Globus pallidus (tissue), 1 donor: ENCODE data around the gene TGFB1I1.

ENCODE experiments used
- DNase-seq: peaks from one replicate; pipeline ENCODE4 v3.0.0-alpha.2; 2015; ENCODE audit warnings: low spot score

TGFB1I1 gene

DNA sequence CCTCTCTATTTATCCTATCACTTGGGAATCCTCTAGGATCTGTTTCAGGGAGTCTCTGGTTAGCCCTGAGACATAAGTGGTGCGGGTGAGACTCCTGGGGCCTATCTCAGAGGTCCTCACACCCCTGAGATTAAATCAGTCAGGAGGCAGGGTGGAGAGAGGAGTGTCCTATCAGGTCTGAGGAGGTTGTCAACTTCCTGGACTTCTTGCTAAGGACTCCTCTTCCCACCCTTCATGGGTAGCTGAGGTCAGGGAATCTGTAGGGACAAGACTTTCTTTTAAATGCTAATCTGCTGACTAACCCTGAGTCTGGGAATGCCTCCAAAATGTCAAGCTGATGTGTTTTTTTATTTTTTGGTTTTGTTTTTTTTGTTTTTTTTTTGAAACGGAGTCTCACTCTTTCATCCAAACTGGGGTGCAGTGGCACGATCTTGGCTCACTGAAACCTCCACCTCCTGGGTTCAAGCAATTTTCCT is 19.3 kb upstream of the TGFB1I1 start:
- peak; percentile 35 for DNase-seq

DNA sequence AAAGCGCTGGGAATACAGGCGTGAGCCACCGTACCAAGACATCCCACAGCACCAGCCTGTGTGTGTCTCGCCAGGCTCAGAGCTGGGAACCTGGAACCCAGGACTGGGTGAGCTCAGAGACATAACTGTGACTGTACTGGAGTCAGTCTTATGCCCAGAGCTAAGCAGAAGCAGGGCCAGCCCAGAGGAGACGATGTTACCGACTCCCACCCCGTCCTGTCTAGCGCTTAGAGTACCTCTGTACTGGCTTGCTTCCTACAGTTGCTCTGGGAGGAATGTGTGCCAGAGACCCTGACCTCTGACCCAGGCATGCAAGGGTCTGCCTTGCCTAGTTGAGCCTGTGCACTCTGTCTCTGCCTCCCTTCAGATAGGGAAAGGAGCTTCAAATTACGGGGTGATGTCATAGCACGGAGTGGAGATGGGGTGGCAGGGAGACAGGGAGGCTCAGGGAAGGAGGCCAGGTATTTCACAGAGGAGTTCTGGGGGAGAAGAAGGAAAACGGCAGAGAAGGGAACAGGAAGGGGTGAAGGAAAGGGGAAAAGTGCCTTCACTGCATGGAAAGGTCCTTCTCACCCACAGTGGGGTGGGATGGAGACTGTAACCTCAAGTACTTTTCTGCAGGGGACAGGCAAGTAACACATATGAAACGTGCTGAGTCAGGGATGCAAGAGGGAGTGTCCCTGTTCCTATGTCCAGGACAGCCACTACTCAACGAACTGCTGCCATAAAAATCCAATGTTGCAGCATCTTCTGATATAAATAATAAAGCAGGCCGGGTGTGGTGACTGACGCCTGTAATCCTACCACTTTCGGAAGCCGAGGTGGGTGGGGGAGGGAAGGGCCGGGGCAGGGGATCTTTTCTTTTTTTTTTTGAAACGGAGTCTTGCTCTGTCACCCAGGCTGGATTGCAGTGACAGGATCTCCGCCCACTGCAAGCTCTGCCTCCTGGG is 18.4 kb upstream of the TGFB1I1 start:
- DNase-seq = no peak

DNA sequence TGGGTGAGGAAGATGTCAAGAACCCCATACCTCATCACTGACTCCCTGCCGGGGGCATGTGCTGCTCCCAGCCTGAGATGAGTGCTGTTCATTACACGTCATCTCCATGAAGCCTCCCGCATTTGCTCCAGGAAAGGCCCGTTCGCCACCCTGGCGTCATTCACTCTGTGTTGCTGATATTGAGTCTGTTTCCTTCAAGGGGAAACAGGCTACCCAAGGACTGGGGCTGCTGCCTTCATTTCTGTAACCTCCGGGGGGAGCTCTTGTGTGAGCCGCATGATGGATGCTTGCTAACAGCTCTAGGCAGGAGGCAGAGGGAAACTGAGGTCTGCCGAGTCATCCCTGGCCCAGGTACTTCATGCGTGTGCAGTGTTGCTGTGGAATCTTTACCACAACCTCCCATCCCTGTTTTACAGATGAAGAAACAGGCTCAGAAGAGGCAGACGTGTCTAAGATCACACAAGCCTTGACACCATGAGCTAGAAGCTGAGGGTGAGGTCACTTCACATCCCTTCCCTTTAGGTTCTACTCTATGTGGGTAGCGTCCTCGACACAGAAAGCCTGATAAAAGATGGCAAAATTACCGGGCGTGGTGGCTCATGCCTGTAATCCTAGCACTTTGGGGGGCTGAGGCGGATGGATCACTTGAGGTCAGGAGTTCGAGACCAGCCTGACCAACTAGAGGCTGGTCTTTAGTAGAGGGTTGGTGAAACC is 16.2 kb upstream of the TGFB1I1 start:
- DNase-seq = no peak

DNA sequence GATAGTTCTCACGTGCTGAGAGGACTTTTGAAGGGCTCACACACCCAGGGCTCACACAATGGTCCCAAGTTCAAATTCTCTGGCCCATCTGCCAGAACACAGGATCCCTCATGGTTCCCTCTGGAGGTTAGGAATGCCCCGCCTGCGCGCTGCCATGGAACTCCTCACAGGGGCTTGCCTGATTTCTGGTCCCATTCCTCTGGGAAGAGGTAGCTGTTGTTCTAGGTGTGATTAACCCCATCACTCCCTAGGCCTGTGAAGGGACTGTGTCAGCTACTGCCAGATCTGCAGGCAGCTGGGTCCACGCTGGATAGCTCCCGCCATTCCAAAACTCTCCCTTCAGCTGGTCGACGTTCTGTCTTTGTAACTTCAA is 15.0 kb upstream of the TGFB1I1 start:
- no peak for DNase-seq

DNA sequence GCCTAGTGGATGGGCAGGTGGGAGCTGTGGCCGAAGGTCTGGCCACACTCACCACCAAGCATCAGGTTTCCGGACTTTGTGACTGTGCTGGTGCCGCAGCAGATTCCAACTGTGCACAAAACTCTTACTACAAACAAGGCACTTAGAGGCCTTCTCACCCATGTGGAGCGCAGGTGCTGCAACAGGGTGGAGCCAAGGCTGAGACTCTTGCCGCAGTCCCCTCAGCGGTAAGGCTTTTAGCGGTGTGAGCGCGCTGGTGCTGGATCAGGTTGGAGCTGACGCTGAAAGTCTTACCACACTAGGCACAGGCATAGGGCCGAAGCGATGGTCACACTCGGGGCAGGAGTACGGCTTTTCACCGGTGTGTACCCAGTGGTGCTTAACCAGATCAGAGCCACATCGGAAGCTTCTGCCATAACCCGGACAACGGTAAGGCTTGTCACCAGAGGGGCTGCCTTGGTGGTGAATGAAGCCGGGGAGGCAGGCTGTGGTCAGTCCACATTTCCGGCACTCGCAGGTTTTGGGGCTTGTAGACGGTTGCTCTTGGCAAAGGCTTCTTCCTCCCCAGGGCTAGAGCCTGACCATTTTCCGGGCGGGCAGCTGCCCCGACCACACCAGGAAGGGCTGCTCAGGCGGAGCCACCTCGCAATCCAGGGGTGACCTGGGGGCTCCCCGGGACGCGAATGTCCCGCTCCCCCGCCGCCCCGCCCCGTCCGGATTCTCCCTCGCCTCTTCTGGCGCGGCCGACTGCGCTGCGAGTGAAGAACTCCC is 13.7 kb upstream of the TGFB1I1 start:
- DNase-seq = peak; percentile 23

DNA sequence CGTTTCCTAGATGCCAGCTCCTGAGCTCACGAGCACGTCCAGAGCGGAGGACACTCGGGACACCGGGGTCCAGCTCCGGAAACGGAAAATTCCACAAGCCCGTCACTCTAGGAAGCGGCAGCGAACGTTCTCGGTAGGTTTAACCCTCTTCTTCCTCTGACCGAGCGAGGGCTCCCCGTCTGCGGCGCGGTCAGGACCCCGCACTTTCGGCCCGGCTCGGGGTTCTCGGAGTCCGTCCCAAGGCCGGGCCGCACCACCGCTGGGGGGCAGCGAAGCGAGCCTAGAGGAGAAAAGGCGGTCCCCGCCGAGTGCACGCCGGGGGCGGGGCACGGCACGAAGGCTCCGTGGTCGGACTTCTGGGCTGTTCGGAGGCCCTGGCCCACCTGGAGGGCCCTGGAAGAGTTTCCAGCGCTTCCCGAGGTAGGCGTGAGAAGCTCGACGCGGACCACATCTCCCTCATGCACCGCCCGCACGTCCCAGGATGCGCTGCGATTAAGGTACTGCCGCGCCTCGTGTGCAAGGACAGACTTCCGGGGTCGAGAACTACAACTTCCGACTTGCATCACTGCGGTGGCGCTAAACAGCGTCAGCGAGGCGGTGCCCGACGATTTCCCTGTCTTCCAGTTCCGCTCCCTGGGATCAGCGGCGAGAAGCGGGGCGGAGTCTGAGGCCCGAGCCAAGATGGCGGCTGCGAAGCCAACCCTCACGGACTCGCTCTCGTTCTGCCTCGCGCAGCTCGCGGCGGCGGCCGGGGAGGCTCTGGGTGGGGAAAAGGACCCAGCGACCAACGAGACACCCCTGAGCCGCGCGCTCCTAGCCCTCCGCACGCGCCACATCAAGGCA is 12.9 kb upstream of the TGFB1I1 start, which contains the start of gene ARMC5:
Gene ARMC5, plus strand, starts transcription at position 658 of the 843 bp plus-strand sequence. Its CDS starts 24 bp downstream, at position 682.
- DNase-seq = peak; percentile 99

DNA sequence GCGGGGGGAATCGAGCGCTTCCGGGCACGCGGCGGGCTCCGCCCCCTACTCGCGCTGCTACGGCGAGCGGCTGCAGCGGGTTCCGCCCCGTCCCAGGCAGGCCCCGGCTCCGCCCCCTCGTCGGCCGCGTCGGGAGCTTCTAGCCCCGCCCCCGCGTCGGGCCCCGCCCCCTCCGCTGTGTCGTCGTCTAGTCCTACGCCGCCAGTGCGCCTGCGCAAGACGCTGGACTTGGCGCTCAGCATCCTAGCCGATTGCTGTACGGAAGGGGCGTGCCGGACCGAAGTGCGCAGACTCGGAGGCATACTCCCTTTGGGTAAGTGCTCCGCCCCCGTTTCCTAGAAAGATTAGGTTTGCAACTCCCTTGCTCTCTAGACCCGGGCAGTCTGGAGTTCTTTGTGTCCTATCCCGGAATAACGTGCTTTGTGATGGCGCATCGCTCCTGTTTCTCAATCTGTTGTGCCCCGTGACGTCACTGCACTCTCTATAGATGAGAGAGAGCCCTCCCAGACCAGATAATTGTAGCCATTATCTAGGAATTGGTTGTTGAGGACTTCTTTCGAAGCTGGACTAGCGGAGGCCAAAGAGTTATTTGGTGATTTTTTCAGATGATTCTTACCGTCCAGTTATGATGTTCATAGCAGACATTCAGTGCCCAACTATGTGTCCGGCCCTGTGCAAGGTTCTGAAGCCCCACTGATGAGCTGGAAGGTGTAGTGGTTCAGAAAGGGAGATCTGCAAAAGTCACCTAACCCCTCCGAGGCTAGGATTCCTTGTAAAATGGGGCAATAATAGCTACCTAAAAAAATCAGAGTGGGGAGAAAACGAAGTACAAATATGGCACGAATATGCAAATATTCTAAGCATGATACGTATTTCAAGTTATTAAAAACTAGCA is 12.0 kb upstream of the TGFB1I1 start:
- peak; percentile 100 for DNase-seq

DNA sequence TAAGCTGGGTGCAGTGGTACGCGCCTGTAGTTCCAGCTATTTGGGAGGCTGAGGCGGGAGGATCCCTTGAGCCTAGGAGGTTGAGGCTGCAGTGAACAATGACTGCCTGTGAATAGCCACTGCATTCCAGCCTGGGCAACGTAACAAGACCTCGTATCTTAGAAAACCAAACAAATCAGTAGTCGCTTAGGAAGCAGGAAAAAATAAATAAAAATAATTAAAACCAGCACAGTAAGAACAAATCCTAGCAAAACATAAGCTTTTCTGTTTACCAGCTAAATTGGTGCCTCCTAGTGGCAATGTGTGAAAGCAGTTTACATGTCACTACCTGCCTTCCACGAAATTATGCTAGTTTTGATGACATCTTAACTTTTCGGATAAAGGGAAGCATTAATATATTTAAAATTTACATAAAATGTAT is 11.4 kb upstream of the TGFB1I1 start:
- peak; percentile 30 for DNase-seq

DNA sequence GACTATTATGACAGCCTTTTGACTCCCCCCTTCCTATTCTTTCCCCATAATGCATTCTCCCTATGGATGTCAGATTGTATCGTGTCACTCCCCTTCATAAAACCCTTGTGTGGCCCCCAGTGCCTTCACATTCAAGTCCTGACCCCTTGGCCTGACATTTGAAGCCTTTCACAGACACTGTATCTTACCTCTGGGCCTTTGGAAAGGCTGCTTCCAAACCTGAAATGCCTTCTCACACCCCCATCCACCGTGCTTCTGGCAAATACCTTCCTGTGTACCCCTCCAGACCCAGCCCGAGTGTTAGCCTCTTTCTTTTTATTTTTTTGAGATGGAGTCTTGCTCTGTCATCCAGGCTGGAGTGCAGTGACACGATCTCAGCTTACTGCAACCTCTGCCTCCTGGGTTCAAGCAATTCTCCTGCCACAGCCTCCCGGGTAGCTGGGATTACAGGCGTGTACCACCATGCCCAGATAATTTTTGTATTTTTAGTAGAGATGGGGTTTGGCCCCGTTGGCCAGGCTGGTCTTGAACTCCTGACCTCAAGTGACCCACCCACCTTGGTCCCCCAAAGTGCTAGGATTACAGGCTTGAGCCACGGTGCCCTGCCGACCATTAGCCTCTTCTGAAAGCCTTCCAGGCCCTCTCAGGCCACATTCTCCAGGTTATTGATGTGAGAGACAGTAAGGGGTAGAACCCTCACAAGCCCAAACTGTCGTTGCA is 10.6 kb upstream of the TGFB1I1 start:
- no peak for DNase-seq

DNA sequence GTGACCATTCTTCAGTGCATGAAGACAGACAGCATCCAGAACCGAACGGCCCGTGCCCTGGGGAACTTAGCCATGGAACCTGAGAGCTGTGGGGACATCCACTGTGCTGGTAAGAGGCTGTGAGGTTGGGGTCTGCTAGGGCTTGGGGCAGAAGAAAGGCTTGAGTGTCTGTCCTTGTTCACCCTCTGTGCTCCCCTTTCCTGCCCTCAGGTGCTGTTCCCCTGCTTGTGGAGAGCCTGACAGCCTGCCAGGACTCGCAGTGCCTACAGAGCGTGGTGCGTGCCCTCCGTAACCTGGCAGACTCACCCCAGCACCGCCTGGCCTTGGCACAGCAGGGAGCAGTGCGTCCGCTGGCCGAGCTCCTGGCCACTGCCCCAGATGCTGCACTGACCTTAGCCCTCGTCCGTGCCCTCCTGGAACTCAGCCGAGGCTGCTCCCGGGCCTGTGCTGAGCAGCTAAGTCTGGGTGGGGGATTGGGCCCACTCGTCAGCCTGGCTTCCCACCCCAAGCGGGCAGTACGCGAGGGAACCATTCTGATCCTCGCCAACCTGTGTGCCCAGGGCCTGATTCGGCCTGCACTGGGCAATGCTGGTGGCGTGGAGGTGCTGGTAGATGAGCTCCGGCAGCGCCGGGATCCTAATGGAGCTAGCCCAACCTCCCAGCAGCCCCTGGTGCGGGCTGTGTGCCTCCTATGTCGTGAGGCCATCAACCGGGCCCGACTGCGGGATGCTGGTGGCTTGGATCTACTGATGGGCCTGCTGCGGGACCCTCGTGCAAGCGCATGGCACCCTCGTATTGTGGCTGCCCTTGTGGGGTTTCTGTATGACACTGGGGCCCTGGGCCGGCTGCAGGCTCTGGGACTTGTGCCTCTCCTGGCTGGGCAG is 9.8 kb upstream of the TGFB1I1 start:
- DNase-seq = no peak

DNA sequence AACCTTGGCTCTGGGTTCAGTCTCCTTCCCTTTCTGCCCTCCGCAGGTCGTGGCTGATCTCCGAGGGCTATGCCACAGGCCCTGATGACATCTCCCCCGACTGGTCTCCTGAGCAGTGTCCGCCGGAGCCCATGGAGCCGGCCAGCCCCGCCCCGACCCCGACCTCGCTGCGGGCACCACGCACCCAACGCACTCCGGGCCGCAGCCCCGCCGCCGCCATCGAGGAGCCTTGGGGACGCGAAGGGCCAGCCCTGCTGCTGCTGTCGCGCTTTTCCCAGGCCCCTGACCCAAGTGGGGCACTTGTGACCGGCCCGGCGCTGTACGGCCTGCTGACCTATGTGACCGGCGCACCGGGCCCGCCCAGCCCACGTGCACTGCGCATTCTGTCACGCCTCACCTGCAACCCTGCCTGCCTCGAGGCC is 7.6 kb upstream of the TGFB1I1 start:
- no peak for DNase-seq

DNA sequence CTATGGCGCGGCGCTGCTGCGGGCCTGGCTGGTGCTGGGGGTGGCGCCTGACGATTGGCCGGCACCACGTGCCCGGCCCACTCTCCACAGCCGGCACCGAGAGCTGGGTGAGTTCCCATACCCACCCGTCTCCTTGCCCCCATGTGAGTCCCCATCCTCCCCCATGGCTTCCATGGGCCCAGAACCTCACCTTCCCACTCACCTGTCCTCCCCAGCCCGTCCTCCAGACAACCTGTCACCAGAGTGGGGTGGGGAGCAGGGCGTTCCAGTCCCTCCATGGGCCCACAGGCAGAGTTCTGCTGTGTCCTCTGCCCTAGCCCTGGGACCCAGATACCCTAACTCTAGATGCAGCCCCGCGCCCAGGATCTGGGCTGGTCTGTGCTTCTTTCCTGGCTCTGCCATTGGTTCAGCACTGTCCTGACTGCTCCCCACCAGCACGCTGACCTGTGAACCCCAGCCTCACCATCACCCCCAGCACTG is 7.1 kb upstream of the TGFB1I1 start:
- no peak for DNase-seq

DNA sequence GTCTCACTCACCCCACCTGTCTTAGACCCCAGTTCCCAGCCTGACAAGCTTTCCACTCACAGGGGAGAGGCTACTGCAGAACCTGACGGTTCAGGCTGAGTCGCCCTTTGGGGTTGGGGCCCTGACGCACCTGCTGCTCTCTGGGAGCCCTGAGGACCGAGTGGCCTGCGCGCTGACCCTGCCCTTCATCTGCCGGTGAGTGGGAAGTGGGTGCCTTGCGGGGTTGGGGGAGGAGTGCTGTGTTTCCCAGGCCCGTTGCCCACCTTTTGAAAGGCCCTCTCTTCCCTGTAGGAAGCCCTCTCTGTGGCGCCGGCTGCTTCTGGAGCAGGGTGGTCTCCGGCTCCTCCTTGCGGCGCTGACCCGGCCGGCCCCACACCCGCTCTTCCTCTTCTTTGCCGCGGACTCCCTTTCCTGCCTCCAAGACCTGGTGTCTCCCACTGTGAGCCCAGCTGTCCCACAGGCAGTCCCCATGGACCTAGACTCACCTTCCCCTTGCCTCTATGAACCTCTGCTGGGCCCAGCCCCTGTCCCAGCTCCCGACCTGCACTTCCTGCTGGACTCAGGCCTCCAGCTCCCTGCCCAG is 6.1 kb upstream of the TGFB1I1 start:
- DNase-seq = no peak

DNA sequence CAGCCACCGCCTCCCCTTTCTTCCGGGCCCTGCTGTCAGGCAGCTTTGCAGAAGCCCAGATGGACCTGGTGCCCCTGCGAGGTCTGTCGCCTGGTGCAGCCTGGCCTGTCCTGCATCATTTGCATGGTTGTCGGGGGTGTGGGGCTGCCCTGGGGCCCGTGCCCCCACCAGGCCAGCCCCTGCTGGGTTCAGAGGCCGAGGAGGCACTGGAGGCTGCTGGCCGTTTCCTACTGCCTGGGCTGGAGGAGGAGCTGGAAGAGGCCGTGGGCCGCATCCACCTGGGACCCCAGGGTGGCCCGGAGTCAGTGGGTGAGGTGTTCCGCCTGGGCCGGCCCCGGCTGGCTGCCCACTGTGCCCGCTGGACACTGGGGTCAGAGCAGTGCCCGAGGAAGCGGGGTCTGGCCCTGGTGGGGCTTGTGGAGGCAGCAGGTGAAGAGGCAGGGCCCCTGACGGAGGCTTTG is 5.5 kb upstream of the TGFB1I1 start:
- DNase-seq = no peak

DNA sequence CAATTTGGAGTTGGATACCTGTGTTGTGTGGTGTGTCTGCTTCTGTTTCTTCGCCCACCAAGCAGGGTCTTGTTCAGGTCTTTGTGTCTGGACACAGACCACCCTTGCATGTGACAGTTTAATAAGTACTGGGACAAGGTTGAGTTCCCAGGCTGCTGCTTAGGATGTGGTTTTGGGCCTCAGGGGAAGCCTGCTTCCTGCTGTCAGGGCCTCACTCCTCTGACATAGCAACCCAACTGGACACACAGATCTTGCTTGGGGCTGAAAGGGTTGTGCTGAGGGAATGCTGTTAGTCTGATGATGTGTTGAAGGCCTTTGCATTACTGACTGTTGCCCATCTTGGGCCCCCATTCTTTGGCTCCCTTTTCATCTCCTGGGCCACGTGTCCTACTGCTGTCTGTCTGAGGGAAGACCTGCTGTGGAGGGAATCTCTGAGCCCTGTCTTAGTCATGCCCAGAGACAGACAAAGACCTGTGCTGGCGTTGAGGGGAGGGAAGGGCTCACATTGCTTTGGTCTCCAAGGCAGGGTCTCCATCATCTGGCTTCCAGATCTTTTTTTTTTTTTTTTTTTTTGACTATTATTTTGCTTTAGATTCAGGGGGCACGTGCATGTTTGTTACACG is 4.7 kb upstream of the TGFB1I1 start:
- no peak for DNase-seq

DNA sequence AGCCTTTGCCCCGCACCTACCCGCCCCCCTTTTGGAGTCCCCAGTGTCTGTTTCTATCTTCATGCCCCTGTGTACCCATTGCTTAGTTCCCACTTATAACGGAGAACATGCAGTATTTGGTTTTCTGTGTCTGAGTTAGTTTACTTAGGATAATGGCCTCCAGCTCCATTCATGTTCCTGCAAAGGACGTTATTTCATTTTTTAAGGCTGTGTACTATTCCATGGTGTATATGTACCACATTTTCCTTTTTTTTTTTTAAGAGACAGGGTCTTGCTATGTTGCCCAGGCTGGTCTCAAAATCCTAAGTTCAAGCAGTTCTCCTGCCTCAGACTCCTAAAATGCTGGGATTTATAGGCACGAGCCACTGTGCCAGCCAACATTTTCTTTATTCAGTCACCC is 4.1 kb upstream of the TGFB1I1 start:
- DNase-seq = no peak

DNA sequence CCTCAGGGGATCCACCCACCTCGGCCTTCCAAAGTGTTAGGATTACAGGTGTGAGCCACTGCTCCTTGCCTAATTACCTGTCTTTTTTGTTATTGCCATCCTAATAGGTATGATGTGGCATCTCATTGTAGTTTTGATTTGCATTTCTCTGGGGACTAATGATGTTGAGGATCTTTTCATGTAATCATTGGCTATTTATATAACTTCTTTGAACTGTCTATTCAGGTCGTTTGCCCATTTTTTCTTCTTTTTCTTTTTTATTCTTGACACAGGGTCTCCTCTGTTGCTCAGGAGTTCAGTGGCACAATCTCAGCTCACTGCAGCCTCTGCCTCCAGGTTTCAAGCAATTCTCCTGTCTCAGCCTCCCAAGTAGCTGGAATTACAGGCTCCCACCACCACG is 1.3 kb upstream of the TGFB1I1 start:
- no peak for DNase-seq
